Measurements from ENCODE around the gene HCN3.
A peak's percentile ranks its signal among the peaks of the same experiment; 100 is the strongest.
"Not testable (repeated sequence)": the region's sequence is repeated elsewhere in the genome, so short reads cannot be mapped to it uniquely, and the experiment has no call there.

HCN3 gene

GRCh38 chr1:155277070-155277901 is at the start of gene HCN3:
HCN3 (plus strand) TSS chr1:155277463; CDS start chr1:155277591, 128 bp downstream.
- peak; percentile 17; the same call in 1 of the 2 replicates for TF ChIP-seq CTCF (IDR thresholded peaks at IDR 0.05; ENCODE audit: low read depth, low read length)

GRCh38 chr1:155228096-155228427 is 49.2 kb upstream of the HCN3 start:
- H3K4me3 ChIP-seq (ENCODE audit: low read depth, low read length) = peak overlapping the region; percentile 47
- TF ChIP-seq CTCF (IDR thresholded peaks at IDR 0.05; ENCODE audit: low read depth, low read length) = no peak

More at GRCh38 chr1:155277070-155277901, at the start of gene HCN3:
- peak within 1 kb of the TSS; percentile 70 for H3K4me3 ChIP-seq (ENCODE audit: low read depth, low read length)

GRCh38 chr1:155231302-155231701 is 46.0 kb upstream of the HCN3 start:
- not testable (repeated sequence) for H3K4me3 ChIP-seq (ENCODE audit: low read depth, low read length)

GRCh38 chr1:155232001-155232978 is 45.0 kb upstream of the HCN3 start:
- H3K4me3 ChIP-seq (ENCODE audit: low read depth, low read length) = not testable (repeated sequence)

- H3K4me3 ChIP-seq (ENCODE audit: low read depth, low read length) = not testable (repeated sequence)
Measured at GRCh38 chr1:155233502-155233901, 43.8 kb upstream of the HCN3 start.

- not testable (repeated sequence) for H3K4me3 ChIP-seq (ENCODE audit: low read depth, low read length)
Measured at GRCh38 chr1:155235375-155235774, 41.9 kb upstream of the HCN3 start.

GRCh38 chr1:155236451-155236850 is 40.8 kb upstream of the HCN3 start:
- H3K4me3 ChIP-seq (ENCODE audit: low read depth, low read length) = no peak overlapping the region
- TF ChIP-seq CTCF (IDR thresholded peaks at IDR 0.05; ENCODE audit: low read depth, low read length) = no peak

GRCh38 chr1:155241069-155241679 is 36.1 kb upstream of the HCN3 start:
- TF ChIP-seq CTCF (IDR thresholded peaks at IDR 0.05; ENCODE audit: low read depth, low read length) = no peak
- peak overlapping the region; percentile 59 for H3K4me3 ChIP-seq (ENCODE audit: low read depth, low read length)

GRCh38 chr1:155241841-155242264 is 35.4 kb upstream of the HCN3 start:
- TF ChIP-seq CTCF (IDR thresholded peaks at IDR 0.05; ENCODE audit: low read depth, low read length) = no peak
- no peak overlapping the region for H3K4me3 ChIP-seq (ENCODE audit: low read depth, low read length)

All from WI38 (cell line).